ENCODE data around the gene TAP2. TPM values are rescaled to one million over a fixed set of nuclear protein-coding genes. Genes with fewer than 3 reads are reported as not detected.

The TAP2 gene
- total RNA-seq, result 15.8 and 21.7 TPM in 2 replicates

GRCh38 chr6:32838114-32838958 is at the start of gene TAP2:
Gene TAP2, minus strand, starts transcription at chr6:32838739. Its CDS starts 506 bp downstream, at chr6:32838233.

GRCh38 chr6:32853541-32854375 is 15.2 kb upstream of the TAP2 start, which contains the start of the genes PSMB9 and TAP1:
Gene PSMB9, plus strand, starts transcription at chr6:32854192. Its CDS starts 38 bp downstream, at chr6:32854230.
Gene TAP1, minus strand, starts transcription at chr6:32853704. Its CDS starts 68 bp downstream, at chr6:32853636.

GRCh38 chr6:32843979-32844838 is 5.7 kb upstream of the TAP2 start, which contains the start of gene PSMB8:
Gene PSMB8, minus strand, starts transcription at chr6:32844047. Its CDS starts 51 bp downstream, at chr6:32843996.

GRCh38 chr6:32816746-32817204 is 21.8 kb downstream of the TAP2 start, which contains the start of gene HLA-DOB:
Gene HLA-DOB, minus strand, starts transcription at chr6:32817002. Its CDS starts 51 bp downstream, at chr6:32816951.

Other genes with a start within 250 kb of the TAP2 start
- gene HLA-DRB1, start 248.9 kb downstream of the TAP2 start, total RNA-seq, result not detected in 2 replicates
- not detected in 2 replicates for gene HLA-DQA1, start 201.3 kb downstream of the TAP2 start, total RNA-seq
- not detected in 2 replicates for gene HLA-DQB1, start 172.1 kb downstream of the TAP2 start, total RNA-seq
- not detected in 2 replicates for gene HLA-DQA2, start 97.3 kb downstream of the TAP2 start, total RNA-seq
- not detected in 2 replicates for gene HLA-DQB2, start 75.2 kb downstream of the TAP2 start, total RNA-seq
- 0.09 and 0.14 TPM in 2 replicates for gene HLA-DOB, start 21.7 kb downstream of the TAP2 start, total RNA-seq
- gene PSMB8, start 5.3 kb upstream of the TAP2 start, total RNA-seq, result 43.6 and 51.9 TPM in 2 replicates
- gene TAP1, start 15.0 kb upstream of the TAP2 start, total RNA-seq, result 37.1 and 41.5 TPM in 2 replicates
- gene PSMB9, start 15.5 kb upstream of the TAP2 start, total RNA-seq, result 29.2 and 31.1 TPM in 2 replicates
- under 0.01 and 0.71 TPM in 2 replicates for gene HLA-DMB, start 102.3 kb upstream of the TAP2 start, total RNA-seq
- 1.8 and 2.1 TPM in 2 replicates for gene HLA-DMA, start 114.4 kb upstream of the TAP2 start, total RNA-seq
- gene BRD2, start 129.9 kb upstream of the TAP2 start, total RNA-seq, result 54.8 and 73.9 TPM in 2 replicates
- gene HLA-DOA, start 170.9 kb upstream of the TAP2 start, total RNA-seq, result under 0.01 TPM in 1 of 2 replicates, not detected in the other
- 2.8 TPM in 1 of 2 replicates, not detected in the other for gene HLA-DPA1, start 234.9 kb upstream of the TAP2 start, total RNA-seq
- 2.3 and 15.9 TPM in 2 replicates for gene HLA-DPB1, start 237.3 kb upstream of the TAP2 start, total RNA-seq